ENCODE measurements around the gene OXSM.

The OXSM gene

GRCh38 chr3:25812644-25813043 is 22.8 kb downstream of the OXSM start:
- no peak for DNase-seq

GRCh38 chr3:25817107-25817506 is 27.2 kb downstream of the OXSM start:
- DNase-seq = no peak

- DNase-seq = no peak
Observed at GRCh38 chr3:25817638-25818037, 27.7 kb downstream of the OXSM start.

- DNase-seq = no peak
Observed at GRCh38 chr3:25818335-25818734, 28.4 kb downstream of the OXSM start.

GRCh38 chr3:25820366-25820765 is 30.5 kb downstream of the OXSM start:
- no peak for DNase-seq

GRCh38 chr3:25820816-25821486 is 31.1 kb downstream of the OXSM start:
- no peak for DNase-seq

- no peak for DNase-seq
Observed at GRCh38 chr3:25821746-25822573, 32.1 kb downstream of the OXSM start.

- no peak for DNase-seq
Observed at GRCh38 chr3:25823314-25823713, 33.4 kb downstream of the OXSM start.

GRCh38 chr3:25826510-25826909 is 36.6 kb downstream of the OXSM start:
- DNase-seq = no peak

GRCh38 chr3:25830373-25831280 is 40.7 kb downstream of the OXSM start:
- no peak for DNase-seq

- DNase-seq = peak; percentile 9
Observed at GRCh38 chr3:25831578-25831977, 41.7 kb downstream of the OXSM start.

GRCh38 chr3:25834346-25834745 is 44.5 kb downstream of the OXSM start:
- DNase-seq = no peak

GRCh38 chr3:25836579-25836978 is 46.7 kb downstream of the OXSM start:
- DNase-seq = no peak

GRCh38 chr3:25837038-25837437 is 47.1 kb downstream of the OXSM start:
- DNase-seq = no peak

GRCh38 chr3:25840099-25840498 is 50.2 kb downstream of the OXSM start:
- DNase-seq = no peak

- DNase-seq = peak; percentile 2
Observed at GRCh38 chr3:25843332-25843731, 53.4 kb downstream of the OXSM start.
